ENCODE measurements around the gene ASS1.

Gene ASS1

DNA sequence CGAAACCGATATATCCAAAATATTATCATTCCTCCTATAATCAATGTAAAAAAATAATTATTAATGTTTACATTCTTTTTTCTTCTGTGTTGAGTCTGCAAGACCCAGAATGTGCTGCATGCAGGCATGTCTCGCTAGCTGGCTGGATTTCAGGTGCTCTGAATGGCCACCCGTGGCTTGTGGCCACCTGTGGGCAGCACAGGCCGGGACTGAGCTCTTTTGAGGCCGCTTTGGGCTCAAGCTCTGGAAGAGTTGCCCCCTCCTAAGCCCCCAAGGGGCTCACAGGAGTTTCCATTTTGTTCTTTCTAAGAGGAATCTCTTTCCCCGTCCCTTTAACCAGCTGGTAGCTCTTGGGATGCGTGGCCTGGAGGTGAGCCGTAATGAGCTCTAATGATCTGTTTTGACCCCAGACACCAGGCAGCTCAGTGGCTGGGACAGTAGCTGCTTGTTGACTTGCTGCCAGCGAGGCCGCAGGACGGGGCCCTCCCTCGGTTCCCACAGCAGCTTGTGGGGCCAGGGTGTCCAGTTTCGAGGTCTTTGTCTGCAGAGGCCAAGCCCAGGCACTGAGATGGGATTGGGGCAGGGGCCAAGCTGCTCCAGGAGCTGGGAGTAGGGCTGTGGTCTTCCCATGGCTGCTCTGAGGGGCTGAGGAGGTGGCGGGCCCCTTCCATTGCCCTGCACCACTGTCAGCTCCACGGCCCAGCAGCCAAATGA is 20.8 kb downstream of the ASS1 start:
- Histone ChIP-seq H3K4me1 (ENCODE audit: control insufficient read depth, insufficient read depth, low read length) (no peaks in the 10 kb centered on the region), H3K27me3 (ENCODE audit: control insufficient read depth, insufficient read depth, low read length) (no peaks in the 10 kb centered on the region), H3K27ac (ENCODE audit: low read depth, low read length) (no peak overlapping the region), H3K4me3 (ENCODE audit: low read length) (no peak overlapping the region), H3K36me3 (ENCODE audit: control insufficient read depth, insufficient read depth, low read length) (peaks cover 2% of the 10 kb centered on the region), H3K9ac (ENCODE audit: low read length) (no peak overlapping the region)

DNA sequence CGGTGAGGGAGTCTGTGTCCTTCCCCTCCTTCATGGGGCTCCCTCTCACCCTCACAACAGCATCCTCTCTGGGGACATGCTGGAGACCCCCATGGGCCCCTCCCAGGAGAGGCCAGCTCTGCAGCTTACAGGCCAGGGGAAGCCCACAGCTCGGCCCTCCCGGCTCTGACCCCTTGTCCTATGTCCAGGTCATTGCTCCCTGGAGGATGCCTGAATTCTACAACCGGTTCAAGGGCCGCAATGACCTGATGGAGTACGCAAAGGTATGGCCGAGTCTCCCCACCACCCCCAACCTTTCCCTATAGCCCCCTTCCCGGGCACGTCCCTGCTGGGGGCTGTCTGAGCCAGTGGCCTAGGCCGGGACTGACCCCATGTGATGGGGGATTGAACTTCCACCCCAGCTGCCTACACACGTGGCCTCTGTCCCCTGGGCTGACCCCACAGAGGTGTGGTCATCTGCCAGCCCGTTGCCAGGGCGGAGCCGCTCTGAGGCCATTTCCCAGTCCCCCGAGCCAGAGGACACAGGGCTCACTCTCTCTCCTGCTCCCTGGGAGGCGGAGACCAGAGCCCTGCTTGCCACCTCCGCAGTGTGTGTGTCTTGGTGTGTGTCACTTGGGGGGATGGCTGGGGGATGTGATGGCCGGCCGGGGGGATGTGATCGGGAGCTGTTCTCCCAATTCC is 21.9 kb downstream of the ASS1 start:
- Histone ChIP-seq H3K36me3 (ENCODE audit: control insufficient read depth, insufficient read depth, low read length) (peaks cover 2% of the 10 kb centered on the region), H3K27me3 (ENCODE audit: control insufficient read depth, insufficient read depth, low read length) (no peaks in the 10 kb centered on the region), H3K9ac (ENCODE audit: low read length) (no peak overlapping the region), H3K4me3 (ENCODE audit: low read length) (no peak overlapping the region), H3K27ac (ENCODE audit: low read depth, low read length) (no peak overlapping the region), H3K4me1 (ENCODE audit: control insufficient read depth, insufficient read depth, low read length) (no peaks in the 10 kb centered on the region)

DNA sequence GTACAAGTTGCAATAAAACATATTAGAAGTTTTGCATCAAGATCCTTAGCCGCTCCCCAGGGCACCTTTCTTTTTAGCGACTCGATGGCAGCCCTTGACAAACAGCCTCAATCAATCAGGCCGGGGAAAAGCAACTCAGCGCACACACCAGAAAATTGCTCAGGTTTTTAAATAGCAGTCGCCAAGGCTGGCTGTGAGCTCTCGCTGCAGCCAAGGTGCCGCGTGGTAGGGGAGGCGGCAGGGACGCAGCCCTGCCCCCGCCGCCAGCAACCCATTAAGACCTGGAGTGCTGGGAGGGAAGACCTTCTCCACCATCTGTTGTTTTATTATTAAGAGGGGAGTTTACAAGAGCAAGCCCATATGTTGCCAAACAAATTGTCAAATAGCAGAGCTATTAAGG is 22.6 kb downstream of the ASS1 start:
- no peak overlapping the region for H3K4me3 ChIP-seq (ENCODE audit: low read length)
- no peak overlapping the region for H3K9ac ChIP-seq (ENCODE audit: low read length)
- peaks cover 2% of the 10 kb centered on the region for H3K36me3 ChIP-seq (ENCODE audit: control insufficient read depth, insufficient read depth, low read length)
- H3K4me1 ChIP-seq (ENCODE audit: control insufficient read depth, insufficient read depth, low read length), result no peaks in the 10 kb centered on the region
- H3K27me3 ChIP-seq (ENCODE audit: control insufficient read depth, insufficient read depth, low read length), result no peaks in the 10 kb centered on the region
- no peak overlapping the region for H3K27ac ChIP-seq (ENCODE audit: low read depth, low read length)

DNA sequence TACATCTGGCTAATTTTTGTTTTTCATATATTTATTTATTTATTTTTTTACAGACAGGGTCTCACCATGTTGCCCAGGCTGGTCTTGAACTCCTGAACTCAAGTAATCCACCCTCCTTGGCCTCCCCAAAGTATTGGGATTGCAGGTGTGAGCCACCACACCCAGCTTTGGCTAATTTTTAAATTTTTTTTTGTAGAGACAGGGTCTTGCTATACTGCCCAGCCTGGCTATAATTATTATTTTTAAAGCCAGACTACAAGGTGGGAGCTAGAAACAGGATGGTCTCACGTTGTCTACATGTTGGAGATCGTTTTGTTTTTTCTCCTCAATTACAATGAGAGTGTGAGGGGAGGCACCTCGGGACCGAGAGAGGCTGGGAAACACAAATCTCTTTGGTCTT is 23.8 kb downstream of the ASS1 start:
- Histone ChIP-seq H3K9ac (ENCODE audit: low read length) (no peak overlapping the region), H3K27me3 (ENCODE audit: control insufficient read depth, insufficient read depth, low read length) (no peaks in the 10 kb centered on the region), H3K4me3 (ENCODE audit: low read length) (no peak overlapping the region), H3K4me1 (ENCODE audit: control insufficient read depth, insufficient read depth, low read length) (no peaks in the 10 kb centered on the region), H3K36me3 (ENCODE audit: control insufficient read depth, insufficient read depth, low read length) (peaks cover 2% of the 10 kb centered on the region), H3K27ac (ENCODE audit: low read depth, low read length) (no peak overlapping the region)

DNA sequence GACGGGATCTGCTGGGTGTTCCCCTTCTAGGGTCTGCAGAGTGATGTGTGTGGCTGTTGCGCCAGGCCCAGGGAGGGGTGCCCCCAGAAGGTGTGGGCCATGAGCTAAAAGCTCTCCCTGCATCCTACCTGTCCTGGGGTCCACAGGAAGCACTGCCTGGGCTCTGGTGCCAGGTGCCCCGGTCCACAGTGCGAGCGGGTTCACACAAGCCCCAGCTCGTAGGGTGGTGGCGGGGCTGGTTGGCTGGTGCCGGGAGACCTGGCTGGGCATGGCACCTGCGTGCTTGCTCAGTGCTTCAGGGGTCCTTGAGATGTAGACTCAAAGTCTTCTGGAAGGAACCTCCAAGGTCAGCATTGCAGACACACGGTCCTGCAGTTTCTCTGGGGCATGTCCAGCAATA is 25.5 kb downstream of the ASS1 start:
- no peaks in the 10 kb centered on the region for H3K4me1 ChIP-seq (ENCODE audit: control insufficient read depth, insufficient read depth, low read length)
- H3K9ac ChIP-seq (ENCODE audit: low read length), result no peak overlapping the region
- no peak overlapping the region for H3K4me3 ChIP-seq (ENCODE audit: low read length)
- H3K36me3 ChIP-seq (ENCODE audit: control insufficient read depth, insufficient read depth, low read length), result no peaks in the 10 kb centered on the region
- no peak overlapping the region for H3K27ac ChIP-seq (ENCODE audit: low read depth, low read length)
- no peaks in the 10 kb centered on the region for H3K27me3 ChIP-seq (ENCODE audit: control insufficient read depth, insufficient read depth, low read length)

DNA sequence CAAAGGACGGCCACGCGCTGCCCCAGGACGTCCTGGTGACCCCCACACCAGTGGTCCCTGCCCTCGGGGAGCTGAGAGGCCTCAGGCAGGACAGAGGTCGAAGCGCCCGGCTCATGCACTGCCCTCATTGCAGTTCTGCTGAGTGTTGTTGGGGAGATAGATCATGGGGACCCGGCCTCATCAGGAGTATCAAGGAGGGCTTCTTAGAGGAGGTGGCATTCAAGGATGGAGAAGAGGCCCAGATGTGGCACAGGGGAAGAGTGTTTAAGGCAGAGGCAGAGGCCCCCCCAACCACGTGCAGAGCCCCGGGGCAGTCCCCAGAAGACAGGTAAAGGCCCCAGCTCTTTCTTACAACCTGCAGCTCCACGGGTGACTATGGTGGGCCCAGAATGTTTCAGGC is 26.2 kb downstream of the ASS1 start:
- Histone ChIP-seq H3K4me1 (ENCODE audit: control insufficient read depth, insufficient read depth, low read length) (no peaks in the 10 kb centered on the region), H3K36me3 (ENCODE audit: control insufficient read depth, insufficient read depth, low read length) (no peaks in the 10 kb centered on the region), H3K4me3 (ENCODE audit: low read length) (no peak overlapping the region), H3K27me3 (ENCODE audit: control insufficient read depth, insufficient read depth, low read length) (no peaks in the 10 kb centered on the region), H3K9ac (ENCODE audit: low read length) (no peak overlapping the region), H3K27ac (ENCODE audit: low read depth, low read length) (no peak overlapping the region)

DNA sequence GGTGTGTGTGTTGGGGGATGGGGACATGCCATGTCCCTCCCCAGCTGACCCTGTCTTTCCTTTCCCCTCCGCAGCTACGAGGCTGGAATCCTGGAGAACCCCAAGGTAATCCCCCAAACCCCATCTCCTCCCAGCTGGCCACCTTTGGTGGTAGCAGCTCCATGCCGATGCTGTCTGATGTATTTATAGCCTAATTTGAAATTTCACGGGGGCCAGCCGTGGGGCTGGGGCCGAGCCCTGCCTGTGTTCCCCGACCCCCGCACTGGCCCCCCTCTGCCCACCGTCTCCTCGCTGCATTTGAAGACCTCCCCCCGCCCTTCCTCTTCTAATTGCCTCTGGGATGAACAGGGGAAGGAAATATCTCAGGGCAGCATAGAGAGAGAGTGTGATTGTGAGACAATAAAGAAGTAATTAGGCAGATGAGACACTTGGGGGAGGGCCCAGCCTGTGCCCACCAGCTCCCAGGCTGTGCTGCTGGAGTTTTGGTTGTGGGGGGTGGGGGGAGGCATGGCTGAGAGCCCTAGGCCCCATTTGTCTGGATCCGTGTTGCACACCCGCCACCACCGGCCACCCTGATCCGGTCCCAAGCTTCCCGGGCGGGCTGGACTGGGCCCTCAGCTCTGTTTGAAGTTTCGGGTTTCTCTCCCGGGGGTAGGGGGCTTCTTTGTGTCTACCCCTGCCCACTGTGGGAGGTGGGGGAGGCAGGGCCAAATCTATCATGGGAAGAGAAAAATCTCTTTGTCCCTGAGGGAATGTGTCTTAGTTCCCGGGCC is 26.8 kb downstream of the ASS1 start:
- Histone ChIP-seq H3K27ac (ENCODE audit: low read depth, low read length) (no peak overlapping the region), H3K4me3 (ENCODE audit: low read length) (no peak overlapping the region), H3K36me3 (ENCODE audit: control insufficient read depth, insufficient read depth, low read length) (no peaks in the 10 kb centered on the region), H3K4me1 (ENCODE audit: control insufficient read depth, insufficient read depth, low read length) (no peaks in the 10 kb centered on the region), H3K27me3 (ENCODE audit: control insufficient read depth, insufficient read depth, low read length) (no peaks in the 10 kb centered on the region), H3K9ac (ENCODE audit: low read length) (no peak overlapping the region)

DNA sequence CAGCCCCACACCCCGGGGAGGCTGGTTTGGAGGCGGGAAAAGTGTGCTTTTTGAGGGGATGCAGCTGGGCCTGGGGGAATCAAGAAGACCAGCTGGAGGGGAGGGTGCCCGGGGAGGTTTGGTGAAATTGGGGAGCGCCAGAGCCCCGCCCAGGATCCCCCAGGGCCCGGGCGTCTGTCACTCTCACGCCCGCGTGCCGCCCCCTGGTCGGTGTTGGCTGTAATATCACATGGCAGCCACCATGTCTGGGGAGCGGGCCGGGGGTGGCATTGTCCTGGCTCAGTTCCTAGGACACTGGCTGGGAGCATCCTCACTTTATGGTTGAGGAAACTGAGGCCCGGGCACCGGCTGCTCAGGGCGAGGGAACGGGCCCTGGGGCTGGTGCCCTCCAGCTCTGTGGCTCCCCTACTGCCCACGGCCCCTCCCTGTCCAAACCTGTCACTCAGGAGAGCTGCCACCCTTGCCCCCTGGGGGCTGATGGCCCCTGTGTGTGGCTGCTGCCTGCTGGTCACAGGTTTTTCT is 27.5 kb downstream of the ASS1 start:
- H3K27me3 ChIP-seq (ENCODE audit: control insufficient read depth, insufficient read depth, low read length), result no peaks in the 10 kb centered on the region
- H3K36me3 ChIP-seq (ENCODE audit: control insufficient read depth, insufficient read depth, low read length), result no peaks in the 10 kb centered on the region
- no peaks in the 10 kb centered on the region for H3K4me1 ChIP-seq (ENCODE audit: control insufficient read depth, insufficient read depth, low read length)
- no peak overlapping the region for H3K9ac ChIP-seq (ENCODE audit: low read length)
- H3K27ac ChIP-seq (ENCODE audit: low read depth, low read length), result no peak overlapping the region
- H3K4me3 ChIP-seq (ENCODE audit: low read length), result no peak overlapping the region

DNA sequence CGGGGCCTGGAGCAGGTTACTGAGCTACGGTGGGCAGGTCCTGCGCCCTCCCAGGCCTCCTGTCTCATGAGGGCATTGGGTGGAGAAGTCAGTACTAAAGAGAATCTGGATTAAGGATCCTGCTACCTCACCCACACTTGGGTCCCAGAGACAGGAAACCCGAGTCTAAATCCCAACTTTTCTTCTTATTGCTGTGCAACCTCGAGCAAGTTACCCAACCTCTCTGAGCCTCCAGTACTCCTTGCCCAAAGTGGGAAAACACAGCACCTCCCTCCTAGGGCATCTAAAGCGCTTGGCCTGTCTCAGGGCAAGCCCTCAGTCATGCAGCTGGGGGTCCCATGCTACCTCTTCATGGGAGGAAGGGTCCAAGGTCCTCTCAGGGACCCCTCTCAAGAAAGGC is 28.2 kb downstream of the ASS1 start:
- H3K27ac ChIP-seq (ENCODE audit: low read depth, low read length), result no peak overlapping the region
- no peak overlapping the region for H3K9ac ChIP-seq (ENCODE audit: low read length)
- no peaks in the 10 kb centered on the region for H3K36me3 ChIP-seq (ENCODE audit: control insufficient read depth, insufficient read depth, low read length)
- H3K27me3 ChIP-seq (ENCODE audit: control insufficient read depth, insufficient read depth, low read length), result no peaks in the 10 kb centered on the region
- no peak overlapping the region for H3K4me3 ChIP-seq (ENCODE audit: low read length)
- no peaks in the 10 kb centered on the region for H3K4me1 ChIP-seq (ENCODE audit: control insufficient read depth, insufficient read depth, low read length)

DNA sequence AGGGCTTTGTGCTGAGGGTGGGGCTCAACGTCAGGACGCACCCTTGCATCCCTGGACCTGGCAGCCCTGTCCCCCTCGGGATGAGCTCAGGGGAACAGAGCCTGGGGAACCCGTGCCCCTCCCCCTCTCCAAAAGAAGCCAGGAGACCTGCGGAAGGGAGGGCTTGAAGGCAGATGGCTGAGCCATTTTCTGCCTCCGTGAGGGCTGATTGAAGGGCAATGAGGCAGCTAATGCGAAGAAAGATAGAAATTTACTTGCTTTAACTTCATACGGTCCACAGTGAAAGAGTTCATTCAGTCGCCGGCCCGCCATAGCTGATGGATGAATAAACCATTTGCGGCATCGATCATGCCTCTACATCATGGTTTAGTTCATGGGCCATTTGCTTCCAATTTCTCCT is 28.8 kb downstream of the ASS1 start:
- Histone ChIP-seq H3K4me3 (ENCODE audit: low read length) (no peak overlapping the region), H3K27ac (ENCODE audit: low read depth, low read length) (no peak overlapping the region), H3K4me1 (ENCODE audit: control insufficient read depth, insufficient read depth, low read length) (no peaks in the 10 kb centered on the region), H3K27me3 (ENCODE audit: control insufficient read depth, insufficient read depth, low read length) (no peaks in the 10 kb centered on the region), H3K36me3 (ENCODE audit: control insufficient read depth, insufficient read depth, low read length) (no peaks in the 10 kb centered on the region), H3K9ac (ENCODE audit: low read length) (no peak overlapping the region)

DNA sequence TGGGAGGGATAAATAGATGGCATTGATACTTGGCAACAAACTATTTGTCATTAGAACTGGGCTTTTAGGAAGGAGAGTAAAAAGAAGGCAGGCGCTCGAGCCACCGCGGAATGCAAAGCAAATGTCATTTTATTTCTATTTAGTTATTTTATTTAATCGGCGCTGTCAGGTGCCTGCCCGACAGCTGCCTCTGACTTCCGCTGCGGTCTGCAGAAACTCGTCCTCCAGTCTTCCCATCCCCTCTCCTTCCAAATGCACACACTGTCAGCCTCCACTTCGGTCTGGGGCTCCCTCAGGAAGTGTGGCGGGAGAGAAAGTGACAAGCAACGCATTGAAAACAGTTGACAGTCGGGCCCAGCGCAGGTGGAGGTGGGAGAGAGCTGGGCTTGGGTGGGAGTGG is 29.3 kb downstream of the ASS1 start:
- Histone ChIP-seq H3K4me1 (ENCODE audit: control insufficient read depth, insufficient read depth, low read length) (no peaks in the 10 kb centered on the region), H3K27me3 (ENCODE audit: control insufficient read depth, insufficient read depth, low read length) (no peaks in the 10 kb centered on the region), H3K9ac (ENCODE audit: low read length) (no peak overlapping the region), H3K36me3 (ENCODE audit: control insufficient read depth, insufficient read depth, low read length) (no peaks in the 10 kb centered on the region), H3K27ac (ENCODE audit: low read depth, low read length) (no peak overlapping the region), H3K4me3 (ENCODE audit: low read length) (no peak overlapping the region)

DNA sequence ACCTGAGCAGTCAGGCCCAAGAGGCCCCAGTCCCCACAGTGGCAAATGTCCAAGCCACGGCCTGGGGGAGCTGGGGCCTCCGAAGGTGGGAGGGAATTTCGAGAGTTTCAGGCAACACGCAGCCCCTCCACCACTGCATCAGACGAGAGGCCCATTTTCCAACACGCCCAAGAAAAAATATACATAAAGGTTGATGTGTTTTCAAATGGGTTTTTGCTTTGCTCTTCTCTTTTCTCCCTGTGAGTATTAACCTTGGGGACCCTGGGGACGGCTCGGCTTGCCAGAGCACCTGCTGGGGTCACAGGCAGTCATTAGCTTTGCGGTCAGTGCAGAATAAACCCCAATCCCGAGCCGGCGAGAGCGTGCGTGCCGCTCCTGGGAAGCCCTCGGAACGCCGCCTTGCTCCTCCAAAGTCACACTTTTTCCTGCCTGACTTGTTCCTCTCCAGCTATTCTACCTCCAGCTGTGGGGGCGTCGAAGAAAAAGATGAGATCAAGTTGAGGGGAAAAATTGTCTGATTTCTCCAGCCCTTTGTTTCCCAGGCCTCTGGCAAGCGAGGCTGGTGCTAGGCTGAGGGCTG is 31.5 kb downstream of the ASS1 start:
- Histone ChIP-seq H3K4me3 (ENCODE audit: low read length) (no peak overlapping the region), H3K27me3 (ENCODE audit: control insufficient read depth, insufficient read depth, low read length) (no peaks in the 10 kb centered on the region), H3K4me1 (ENCODE audit: control insufficient read depth, insufficient read depth, low read length) (no peaks in the 10 kb centered on the region), H3K9ac (ENCODE audit: low read length) (no peak overlapping the region), H3K27ac (ENCODE audit: low read depth, low read length) (no peak overlapping the region), H3K36me3 (ENCODE audit: control insufficient read depth, insufficient read depth, low read length) (peaks cover 4% of the 10 kb centered on the region)
